GM10248 (cell line): ENCODE data around the gene MEP1A.

Experiments used
- CTCF ChIA-PET: fragments of 300-600 bp; sonication (Branson Sonifier 250); formaldehyde crosslinking; extraction: SDS; loops from one replicate; lab custom pipeline; 2021; ENCODE audit warnings: antibody characterized with exemption; lab: Yijun Ruan, JAX
- POLR2A ChIA-PET: fragments of 350-650 bp; sonication (Branson Sonifier 250); formaldehyde crosslinking; extraction: SDS; loops from one replicate; lab custom pipeline; 2020; ENCODE audit warnings: antibody characterized with exemption; lab: Yijun Ruan, JAX
- DNase-seq: peaks from one replicate; pipeline ENCODE4 v3.0.0; 2012; ENCODE audit errors: extremely low spot score
- TF ChIP-seq, protein P1 (sequence below): IDR thresholded peaks from 2 replicates; pipeline ENCODE4 v1.5.1; 2012; ENCODE audit warnings: mild to moderate bottlenecking, low read depth; ENCODE audit errors: extremely low read depth, missing control alignments, control extremely low read depth

Gene MEP1A

DNA sequence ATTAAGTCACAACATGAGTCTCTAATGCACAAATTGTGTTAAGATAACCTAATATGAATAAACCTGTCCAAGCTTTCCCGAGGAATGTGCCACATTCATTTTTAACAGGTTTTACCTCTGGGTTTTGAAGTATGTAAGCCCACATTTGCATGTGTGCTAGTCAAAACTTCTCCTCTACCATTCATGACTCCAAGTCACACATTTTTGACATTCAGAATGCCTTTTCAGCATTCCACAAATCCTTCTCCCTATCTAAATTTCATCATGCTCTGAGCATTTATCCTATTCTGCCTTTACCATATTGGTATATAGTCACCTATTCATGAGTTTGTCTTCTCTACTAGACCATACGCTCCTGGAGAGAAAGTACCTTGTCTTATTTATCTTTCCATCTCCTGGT lies 72.0 kb downstream of the MEP1A start:
- POLR2A ChIA-PET: no interaction called here
- CTCF ChIA-PET: interaction anchor here (1.1 kb wide), 1 partner anchor 10 kb away, joined by 3 read pairs; no protein-coding TSS in a partner anchor
- no peak for DNase-seq
- TF ChIP-seq, protein P1, sequence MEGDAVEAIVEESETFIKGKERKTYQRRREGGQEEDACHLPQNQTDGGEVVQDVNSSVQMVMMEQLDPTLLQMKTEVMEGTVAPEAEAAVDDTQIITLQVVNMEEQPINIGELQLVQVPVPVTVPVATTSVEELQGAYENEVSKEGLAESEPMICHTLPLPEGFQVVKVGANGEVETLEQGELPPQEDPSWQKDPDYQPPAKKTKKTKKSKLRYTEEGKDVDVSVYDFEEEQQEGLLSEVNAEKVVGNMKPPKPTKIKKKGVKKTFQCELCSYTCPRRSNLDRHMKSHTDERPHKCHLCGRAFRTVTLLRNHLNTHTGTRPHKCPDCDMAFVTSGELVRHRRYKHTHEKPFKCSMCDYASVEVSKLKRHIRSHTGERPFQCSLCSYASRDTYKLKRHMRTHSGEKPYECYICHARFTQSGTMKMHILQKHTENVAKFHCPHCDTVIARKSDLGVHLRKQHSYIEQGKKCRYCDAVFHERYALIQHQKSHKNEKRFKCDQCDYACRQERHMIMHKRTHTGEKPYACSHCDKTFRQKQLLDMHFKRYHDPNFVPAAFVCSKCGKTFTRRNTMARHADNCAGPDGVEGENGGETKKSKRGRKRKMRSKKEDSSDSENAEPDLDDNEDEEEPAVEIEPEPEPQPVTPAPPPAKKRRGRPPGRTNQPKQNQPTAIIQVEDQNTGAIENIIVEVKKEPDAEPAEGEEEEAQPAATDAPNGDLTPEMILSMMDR: no peak

DNA sequence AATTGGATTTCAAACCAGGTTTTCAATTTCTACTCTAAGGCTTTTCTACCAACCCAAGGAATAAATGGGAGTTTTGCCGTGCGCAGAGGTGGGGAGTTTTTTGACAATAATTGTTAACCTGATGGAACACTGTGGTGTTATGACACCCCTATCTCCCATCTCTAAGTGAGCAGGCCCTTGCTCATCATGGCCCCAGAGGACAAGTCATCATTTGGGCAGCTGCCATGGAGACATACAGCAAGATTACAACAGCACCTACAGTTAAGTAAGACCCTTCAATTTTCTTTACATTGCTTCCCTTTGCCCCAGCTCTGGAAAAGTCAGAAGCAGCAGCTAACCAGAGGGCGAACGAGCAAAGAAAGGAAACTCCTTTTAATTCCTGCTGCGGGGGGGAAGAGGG lies 74.2 kb downstream of the MEP1A start:
- no peak for DNase-seq
- TF ChIP-seq, protein P1: no peak
- POLR2A ChIA-PET: no interaction called here
- CTCF ChIA-PET: interaction anchor here (1.5 kb wide), 1 partner anchor 20 kb away, joined by 3 read pairs; no protein-coding TSS in a partner anchor

DNA sequence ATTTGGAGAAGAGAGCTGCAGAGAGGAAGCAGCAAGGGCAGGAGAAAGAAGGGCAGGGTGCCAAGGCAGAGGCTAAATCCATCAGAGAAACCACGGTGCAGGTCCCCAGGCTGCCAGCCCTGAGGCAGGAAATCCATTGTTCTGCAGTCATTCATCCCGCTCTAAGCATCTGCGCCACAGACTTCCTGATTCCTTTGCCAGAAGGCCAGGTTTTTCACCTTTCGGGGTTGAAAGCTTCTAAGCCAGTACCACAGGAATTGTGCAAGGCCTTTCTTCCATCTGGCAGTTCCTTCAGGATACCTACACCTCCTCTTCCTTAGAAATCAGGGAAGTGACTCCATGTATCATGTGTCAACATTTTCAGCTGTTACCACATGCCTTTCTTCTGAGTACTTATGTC lies 82.9 kb downstream of the MEP1A start:
- no peak for DNase-seq
- ChIA-PET POLR2A (no interaction called here), CTCF (interaction anchor here (1.8 kb wide), 1 partner anchor 15 kb away, joined by 5 read pairs; no protein-coding TSS in a partner anchor)
- TF ChIP-seq, protein P1: no peak

DNA sequence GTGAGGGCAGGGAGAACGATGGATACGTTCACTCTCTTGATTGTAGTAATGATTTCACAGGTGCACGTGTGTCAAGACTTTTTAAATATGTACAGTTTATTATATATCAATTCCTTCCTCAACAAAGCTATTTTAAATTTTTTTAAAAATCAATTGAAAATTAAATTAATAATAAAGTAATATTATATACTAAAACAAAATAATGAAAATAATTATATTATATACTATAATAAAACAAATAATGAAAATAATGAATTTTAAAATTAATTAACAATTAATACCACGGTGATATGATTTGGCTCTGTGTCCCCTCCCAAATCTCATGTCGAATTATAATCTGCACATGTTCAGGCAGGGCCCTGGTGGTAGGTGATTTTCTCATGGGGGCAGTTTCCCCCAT lies 85.8 kb downstream of the MEP1A start:
- CTCF ChIA-PET: no interaction called here
- TF ChIP-seq, protein P1: no peak
- no peak for DNase-seq
- POLR2A ChIA-PET: no interaction called here

DNA sequence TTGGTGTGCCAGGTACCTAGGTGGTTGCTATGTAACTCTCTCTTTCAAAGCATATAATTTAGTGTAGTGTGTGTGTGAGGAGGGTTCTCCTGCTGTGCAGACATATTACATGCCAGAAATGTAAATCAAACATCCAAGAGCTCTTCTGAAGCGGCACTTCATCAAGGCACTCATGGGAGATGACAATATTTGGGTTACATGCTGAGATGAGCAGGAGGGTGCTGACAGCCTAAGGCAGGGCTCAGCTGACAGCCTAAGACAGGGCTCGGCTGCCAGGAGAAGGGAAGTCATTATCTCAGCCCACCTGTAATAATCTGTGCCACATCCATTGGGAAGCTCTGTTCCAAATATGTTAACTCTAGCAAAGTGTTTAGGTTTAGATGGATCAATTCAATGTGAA lies 89.5 kb downstream of the MEP1A start:
- no peak for DNase-seq
- TF ChIP-seq, protein P1: no peak
- POLR2A ChIA-PET: no interaction called here
- CTCF ChIA-PET: no interaction called here

DNA sequence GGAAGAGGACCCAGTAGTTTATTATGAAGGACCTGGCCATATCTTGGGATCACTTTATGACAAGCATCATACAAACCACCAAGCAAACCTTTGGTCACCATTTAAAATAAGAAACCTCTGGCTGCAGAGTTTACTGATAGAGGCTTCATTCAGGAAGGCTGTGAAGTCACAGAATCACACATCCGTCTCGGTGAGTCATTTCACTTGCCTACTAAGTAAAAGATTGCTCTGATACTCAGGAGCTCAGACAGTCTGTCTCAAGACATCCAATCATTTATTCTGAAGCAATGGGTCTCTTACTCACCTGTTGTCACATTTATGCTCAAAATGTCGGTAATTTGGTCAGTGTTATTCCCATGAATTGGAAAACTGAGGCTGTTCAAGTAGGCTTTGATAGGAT lies 94.8 kb downstream of the MEP1A start:
- CTCF ChIA-PET: no interaction called here
- TF ChIP-seq, protein P1: no peak

More for the DNA sequence above, 94.8 kb downstream of the MEP1A start:
- no peak for DNase-seq
- POLR2A ChIA-PET: no interaction called here
